ENCODE results near the gene UGT1A10.

UGT1A10 gene

GRCh38 chr2:233811087-233811486, 174.8 kb downstream of the UGT1A10 start:
- DNase-seq = no peak

GRCh38 chr2:233811732-233812131, 175.5 kb downstream of the UGT1A10 start:
- no peak for DNase-seq

- DNase-seq = no peak
Observed at GRCh38 chr2:233813236-233814055, 177.2 kb downstream of the UGT1A10 start.

GRCh38 chr2:233814056-233814835, 178.0 kb downstream of the UGT1A10 start:
- DNase-seq = no peak

- no peak for DNase-seq
Observed at GRCh38 chr2:233815861-233816260, 179.6 kb downstream of the UGT1A10 start.

GRCh38 chr2:233816334-233816733, 180.1 kb downstream of the UGT1A10 start:
- peak; percentile 42 for DNase-seq

DNA sequence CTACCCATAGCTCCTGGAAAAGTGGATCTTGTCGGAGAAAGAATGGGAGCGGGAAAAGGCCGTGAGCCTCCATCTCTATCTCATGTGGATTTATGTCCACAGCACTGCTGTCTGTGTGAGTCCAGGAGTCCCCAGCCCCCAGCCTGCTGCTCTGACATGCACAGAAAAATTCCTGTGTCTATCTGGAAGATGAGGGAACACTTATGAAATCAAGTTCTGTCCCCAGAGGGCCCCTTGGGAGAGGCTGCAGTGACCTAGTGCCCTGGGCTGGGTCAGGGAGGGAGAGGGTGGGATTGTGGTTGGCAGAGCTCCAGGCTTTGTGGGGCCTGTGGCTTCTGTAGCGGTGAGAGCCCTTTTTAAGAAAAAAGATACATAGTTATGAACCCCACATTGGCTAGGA, 180.5 kb downstream of the UGT1A10 start:
- DNase-seq = no peak

- no peak for DNase-seq
Observed at GRCh38 chr2:233817361-233817911, 181.2 kb downstream of the UGT1A10 start.

DNA sequence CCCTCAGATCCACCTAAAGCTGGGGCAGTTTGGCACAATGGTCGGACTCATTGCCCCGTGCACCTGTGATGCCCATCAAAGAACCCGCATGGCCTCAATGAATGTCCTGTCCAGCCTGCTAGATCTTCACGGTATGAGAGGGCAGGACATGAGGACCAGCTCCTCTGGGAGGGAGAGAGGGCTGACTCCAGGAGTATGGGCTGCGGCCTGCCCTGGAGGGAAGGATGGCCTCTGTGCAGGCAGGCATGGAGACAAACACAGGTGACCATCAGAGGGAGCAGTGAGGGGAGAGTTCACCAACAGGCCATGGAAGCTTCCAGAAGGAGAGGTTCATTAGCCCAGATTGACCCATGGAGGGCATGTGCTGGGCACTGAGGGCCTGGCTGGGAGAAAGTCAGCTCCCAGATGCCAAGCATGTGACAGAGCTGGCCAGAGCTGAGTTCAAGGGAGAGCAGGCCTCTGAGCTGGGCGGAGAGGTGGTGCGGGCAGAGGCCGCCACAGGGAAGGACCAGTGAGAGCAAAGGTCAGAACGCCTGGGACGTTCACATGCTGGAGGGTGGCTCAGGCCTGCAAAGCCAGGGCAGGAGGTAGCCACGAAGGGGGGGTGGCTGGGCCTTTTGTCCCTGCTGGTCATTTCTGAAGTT, 181.9 kb downstream of the UGT1A10 start:
- DNase-seq = no peak

DNA sequence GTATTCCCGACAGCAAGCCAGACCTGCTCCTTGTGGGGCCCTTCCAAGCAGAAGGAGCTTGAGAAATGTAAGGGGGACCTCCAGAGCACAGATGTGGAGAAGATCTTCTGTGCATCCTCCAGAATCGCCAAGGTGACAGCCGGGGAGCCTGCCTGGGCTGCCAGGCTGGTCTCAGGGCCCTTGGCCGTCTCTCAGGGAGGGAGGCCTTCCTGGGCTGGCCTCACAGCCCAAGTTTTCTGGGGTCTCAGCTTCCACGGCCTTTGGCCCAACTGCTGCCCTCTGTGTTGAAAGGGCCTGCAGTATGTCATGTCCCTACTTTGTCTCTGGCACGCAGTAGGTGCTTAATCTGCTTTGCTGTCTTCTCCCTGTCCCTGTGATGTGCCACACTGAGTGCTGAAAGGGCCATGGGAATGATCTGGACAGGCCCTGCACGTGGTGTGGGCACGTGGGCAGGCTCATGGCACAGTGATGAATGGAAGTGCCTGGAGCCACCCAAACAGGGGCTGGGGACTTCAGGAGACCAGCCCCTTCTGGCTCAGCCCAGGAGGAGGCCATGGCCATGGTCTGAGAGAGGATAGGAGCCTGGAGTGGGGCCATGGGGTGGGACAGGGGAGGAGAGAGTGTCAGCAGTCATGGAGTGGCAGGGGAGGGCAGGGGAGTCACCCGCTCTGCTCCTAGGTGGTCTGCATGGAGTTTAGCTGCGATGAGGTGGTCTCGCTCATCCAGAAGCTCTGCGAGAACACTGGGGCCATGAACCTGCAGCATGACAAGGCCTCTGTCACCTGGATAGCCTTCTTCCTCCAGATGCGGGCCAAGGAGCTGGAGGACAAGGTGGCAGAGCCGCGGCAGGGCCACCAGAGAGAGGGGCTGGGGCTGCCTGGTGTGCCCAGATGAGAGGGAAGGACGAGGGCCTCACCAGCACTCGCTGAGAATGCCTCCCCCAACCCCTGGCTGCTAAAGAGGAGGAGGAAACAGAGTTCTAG, 182.7 kb downstream of the UGT1A10 start:
- no peak for DNase-seq

- DNase-seq = no peak
Observed at GRCh38 chr2:233819884-233820773, 183.9 kb downstream of the UGT1A10 start.

DNA sequence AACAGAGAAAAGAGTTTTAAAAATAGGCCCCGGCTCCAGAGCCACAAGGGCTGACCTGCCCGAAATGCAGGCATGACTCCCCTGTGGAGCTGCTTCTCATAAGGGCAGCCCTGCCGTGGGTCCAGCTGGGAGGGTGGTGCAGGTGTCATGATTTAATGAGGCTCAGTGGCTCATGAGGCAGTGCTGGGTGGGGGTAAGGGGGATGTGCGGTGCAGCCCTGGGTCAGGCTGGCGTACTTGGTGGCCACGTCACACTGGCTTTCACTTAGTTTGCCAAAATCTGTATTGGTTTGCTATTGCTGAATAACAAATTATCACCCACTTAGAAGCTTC, 184.5 kb downstream of the UGT1A10 start:
- DNase-seq = no peak

DNA sequence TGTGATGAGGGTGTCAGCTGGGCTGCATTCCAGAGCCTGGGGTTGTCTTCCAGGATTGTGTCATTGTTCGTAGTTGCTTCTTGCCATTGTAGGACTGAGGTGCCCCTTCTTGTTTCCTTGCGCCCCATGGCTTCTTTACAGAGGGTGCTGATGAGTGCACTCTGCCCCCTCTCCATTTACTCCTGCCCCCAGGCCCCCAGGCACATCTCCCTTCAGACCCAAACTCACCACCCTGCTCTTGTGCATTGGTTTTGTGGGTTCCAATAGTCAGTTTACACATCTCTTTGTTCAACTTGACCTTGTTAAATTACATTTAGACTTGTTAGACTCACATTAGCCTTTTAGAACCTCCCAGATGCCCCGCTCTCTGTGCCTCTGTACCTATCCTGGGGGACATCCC, 184.9 kb downstream of the UGT1A10 start:
- DNase-seq = no peak

GRCh38 chr2:233821709-233822100, 185.5 kb downstream of the UGT1A10 start:
- no peak for DNase-seq

- no peak for DNase-seq
Observed at GRCh38 chr2:233822101-233822771, 186.0 kb downstream of the UGT1A10 start.

All from NCI-H345 (cell line).